Left colon (tissue), 2 donors: ENCODE results near the gene PRMT5. TPM values are rescaled to one million over a fixed set of nuclear protein-coding genes. Genes with fewer than 3 reads are reported as not detected.

Experiments
- ATAC-seq: fragments of 200-7000 bp; cut with Tn5 transposase; one replicate; pipeline ENCODE4 v1.9.1; 2020; ENCODE audit warnings: mild to moderate bottlenecking, moderate library complexity
- DNase-seq, 2 donors: peaks; one replicate each; pipeline ENCODE4 v3.0.0-alpha.2; 2020
- intact Hi-C, 2 donors: fragments of 100-400 bp; cut with DNase I in 1 of 2; cut with micrococcal nuclease in 1 of 2; formaldehyde crosslinking; loops; one replicate each; pipeline versions ENCODE4 v1.11.2 to v1.14.0; 2022; cut with DNase I, micrococcal nuclease
- total RNA-seq, 2 donors: library from RNA; stranded (reverse); fragmentation: NEBNext Ultra II Directional; extraction: Animal tissue kit (Norgen Biotek cat#: 25700); gene quantifications; one replicate each; pipeline ENCODE4 v1.2.1, GENCODE V29; 2021
- donor health status: DM: no; HTN: no; CAD: no.
- donor health status: DM: yes; HTN: yes; CAD: no.

The PRMT5 gene
- total RNA-seq, 2 donors from 2014 or later = 40.5 to 63.9 TPM

DNA sequence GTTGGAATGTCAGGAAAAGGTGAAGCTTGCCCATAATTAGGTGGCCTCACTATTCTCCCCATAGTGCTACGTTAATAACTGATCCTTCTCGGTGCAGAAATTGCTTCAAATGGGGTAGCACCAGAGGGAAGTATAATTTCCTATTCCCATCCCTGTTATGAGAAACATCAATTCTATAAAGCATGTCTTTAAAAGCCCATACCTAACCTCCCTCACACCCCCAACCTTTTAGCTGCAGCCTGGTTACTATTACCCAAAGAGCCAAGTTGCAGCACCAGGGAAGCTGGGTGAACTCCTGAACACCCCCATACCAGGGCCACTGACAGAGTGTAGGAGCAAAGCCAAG is 25.5 kb downstream of the PRMT5 start:
- intact Hi-C loops = no loop called here
- DNase-seq (no peak), ATAC-seq (no peak)

DNA sequence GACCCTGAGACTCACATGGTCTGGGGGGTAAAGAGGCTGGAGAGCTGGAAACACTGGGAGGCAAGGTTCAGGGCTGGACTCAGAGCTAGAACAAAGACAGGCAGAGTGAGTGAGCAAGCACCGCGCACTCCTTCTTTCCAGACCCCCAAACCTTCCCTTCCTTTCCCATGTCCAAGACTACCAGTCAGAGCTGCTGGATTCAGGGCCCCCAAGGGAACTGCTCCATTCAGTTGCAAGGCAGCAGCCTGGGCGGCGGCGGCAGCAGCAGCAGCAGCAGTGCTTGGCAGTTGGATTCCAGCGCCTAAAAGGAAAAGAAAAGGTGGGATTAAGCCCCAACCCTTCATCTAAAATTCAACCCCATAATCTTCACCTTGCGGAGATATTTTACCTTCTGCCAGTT is 27.4 kb downstream of the PRMT5 start:
- intact Hi-C loops = no loop called here
- no peak for ATAC-seq
- no peak for DNase-seq

DNA sequence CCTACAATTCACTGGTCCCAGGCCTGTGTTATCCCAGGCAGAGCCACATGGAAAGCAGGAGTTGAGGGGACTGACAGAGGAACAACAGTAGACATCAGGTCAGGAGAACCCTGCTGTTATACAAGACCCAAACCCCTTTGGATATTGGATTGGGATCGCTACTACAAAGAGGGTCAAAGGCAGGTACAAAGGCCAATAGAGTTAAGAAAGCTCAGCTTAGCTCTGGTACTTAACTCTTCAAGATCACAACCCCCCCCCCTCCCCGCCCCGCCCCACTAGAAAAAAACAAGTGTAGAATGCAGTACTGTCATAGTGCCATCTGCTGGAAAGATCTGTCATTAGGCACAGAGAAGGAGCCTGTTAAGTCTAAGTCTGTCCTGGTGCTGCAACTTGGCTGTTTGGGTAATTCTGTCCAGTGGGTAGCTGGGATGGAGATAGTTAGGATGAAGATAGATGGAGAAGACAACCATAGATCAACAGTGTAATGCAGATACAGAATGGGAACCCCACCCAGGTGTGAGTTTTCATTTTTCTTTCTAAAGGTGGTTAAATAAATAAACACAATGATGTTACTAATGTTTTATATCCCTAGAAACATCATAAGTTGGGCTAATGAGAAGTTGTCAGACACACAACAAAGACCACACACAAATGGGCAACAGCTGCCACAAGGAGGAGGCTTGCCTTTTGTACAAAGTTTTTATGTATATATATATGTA is 28.9 kb downstream of the PRMT5 start:
- DNase-seq = no peak

DNA sequence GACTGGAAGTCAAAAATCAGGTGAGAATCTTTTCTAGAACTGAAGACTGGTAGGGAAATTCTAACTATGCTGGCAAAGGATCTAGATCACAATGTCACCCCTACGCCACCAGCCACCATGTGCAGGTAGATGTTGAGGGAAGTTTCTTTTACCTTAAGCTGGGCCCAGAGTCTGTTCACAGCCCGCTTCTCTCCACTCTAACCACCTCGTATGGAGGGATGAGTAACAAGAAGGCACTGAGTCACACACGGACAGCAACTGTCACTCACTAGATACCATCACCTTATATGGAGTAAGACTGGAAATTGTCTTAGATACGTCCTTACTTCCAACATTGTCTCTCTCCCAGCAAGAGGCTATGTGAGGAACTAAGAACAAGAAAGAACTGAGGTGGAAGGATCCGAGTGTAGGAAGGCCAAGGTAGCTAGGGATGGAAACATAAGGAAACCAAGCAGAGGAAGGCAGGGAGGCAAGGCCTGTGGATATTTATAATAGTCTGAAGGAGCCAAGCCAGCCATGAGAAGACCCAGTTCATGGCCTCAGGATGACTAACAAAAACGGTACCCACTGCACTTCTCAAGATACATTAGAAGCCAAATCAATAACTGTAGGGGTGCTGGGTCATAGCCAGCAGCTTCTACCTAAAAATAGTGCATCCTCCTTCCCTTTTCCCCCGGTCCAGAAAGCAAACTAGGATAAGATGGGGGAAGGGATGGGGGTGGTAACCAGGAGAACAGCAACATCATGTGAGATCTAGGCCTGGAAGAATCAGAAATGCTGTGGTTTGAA is 30.7 kb downstream of the PRMT5 start:
- ATAC-seq = no peak
- no peak for DNase-seq
- intact Hi-C loops = no loop called here

More for the DNA sequence above, 28.9 kb downstream of the PRMT5 start:
- peak; percentile 83 for ATAC-seq
- intact Hi-C loops = no loop called here

DNA sequence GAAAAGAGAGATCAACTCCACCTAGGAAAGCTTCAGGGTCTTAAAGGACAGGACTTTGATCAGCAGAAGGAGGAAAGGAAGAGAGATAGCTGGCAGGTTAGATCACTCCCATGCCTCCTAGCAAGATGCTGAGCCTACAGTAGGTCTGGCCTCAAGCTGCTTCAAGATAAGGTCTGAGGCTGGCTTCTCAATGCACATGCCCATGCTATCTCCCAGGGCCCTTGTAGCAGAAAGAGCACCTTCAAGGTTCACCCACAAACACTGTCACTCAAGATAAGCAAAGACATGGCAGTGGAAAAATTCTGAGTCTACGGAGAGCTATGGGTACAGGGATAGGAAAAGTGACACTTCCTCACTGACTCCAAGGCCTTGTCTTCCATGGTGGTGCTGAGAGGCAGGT is 31.8 kb downstream of the PRMT5 start:
- ATAC-seq (no peak), DNase-seq (no peak)
- intact Hi-C loops = no loop called here

DNA sequence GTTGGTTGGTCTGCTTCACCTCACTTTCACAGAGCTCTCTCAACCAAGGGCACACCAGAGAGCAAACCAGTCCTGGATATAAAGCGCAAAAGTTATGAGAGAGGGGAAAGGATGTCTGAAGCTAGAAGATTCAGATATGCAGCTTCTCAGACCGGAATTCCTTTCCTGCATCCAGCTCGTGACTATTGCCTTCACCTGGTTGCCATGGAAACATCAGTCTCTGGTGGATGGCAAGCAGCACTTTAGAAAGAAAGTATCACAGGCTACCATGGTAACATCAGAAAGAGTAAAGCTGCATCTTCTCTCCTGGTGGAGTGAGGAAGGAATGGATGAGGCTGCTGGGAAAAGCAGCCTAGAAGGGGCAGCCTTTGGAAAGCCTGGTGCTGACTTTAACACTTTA is 32.4 kb downstream of the PRMT5 start:
- no peak for ATAC-seq

DNA sequence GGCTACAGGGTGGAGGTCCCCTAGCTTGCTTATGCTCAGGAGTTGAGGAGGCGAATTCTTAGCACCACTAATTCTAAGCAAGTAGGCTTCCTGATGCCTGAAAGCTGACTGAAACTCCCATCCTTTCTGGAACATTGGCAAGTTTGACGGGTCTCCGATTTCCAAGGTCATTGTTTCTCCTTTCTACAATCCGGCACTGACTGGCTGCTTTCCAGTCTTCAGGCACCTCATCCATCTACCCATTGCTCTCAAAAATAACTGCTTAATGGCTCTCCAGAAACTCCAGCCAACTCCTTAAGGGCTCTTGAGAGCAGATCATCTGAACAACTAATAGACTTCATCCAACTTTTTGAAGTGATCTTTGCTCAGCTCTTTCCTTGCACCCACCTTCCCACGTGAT is 32.8 kb downstream of the PRMT5 start:
- intact Hi-C loops = no loop called here
- no peak for ATAC-seq
- DNase-seq = no peak

More for the DNA sequence above, 32.4 kb downstream of the PRMT5 start:
- no peak for DNase-seq
- intact Hi-C loops = no loop called here

DNA sequence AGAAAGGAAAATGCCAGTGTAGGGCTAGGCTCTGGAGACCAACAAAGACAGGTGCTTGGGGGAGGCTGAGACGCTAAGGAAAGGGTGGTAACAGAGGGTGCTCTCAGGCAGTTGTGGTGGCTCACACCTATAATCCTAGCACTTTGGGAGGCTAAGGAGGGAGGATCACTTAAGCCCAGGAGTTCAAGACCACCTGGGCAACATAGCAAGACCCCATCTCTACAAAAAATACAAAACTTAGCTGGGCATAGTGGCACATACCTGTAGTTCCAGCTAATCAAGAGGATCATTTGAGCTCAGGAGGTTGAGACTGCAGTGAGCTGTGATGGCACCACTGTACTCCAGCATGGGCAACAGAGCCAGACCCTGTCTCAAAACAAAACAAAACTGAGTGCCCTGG is 33.8 kb downstream of the PRMT5 start:
- intact Hi-C loops = no loop called here
- DNase-seq = no peak

DNA sequence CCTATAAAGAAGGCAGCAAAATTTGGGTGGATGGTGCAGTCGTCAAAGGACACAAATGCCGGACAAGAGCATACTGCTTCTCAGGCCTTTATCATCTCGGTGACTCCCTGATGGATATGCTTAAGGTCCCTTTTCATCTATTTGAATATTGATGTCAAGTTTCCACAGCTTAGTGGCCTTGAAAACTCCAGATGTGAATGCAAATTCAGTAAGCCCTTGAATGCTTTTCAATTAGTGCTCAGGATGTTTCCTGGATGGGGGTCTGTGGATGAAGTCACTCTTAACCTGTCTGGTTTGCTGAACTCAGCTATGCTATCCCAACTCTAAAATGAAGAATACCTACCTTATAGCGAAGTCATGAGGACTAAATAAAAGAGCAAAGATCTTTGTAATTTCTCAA is 35.5 kb downstream of the PRMT5 start:
- ATAC-seq = no peak
- intact Hi-C loops = no loop called here
- no peak for DNase-seq

More for the DNA sequence above, 33.8 kb downstream of the PRMT5 start:
- ATAC-seq = no peak

DNA sequence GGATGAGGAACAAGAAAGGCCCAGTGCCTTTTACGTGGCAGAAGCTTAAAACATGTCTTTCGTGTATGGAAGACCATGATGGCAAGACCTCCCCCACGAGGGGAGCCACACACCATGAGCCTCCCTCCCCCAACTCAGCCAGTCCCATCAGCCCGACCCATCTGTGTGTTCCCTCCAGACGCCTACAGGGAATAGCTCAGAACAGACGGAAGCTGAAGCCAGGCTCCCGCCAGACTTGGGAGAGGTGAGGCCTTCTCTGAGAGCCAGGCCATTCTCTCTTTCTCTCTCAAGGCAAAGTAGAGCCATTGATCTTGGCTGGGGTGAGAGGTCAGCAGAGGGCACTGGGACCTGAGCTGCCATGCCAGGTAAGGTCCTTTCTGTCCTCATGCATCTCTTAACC is 36.7 kb downstream of the PRMT5 start:
- no peak for ATAC-seq
- no peak for DNase-seq
- intact Hi-C loops = no loop called here

DNA sequence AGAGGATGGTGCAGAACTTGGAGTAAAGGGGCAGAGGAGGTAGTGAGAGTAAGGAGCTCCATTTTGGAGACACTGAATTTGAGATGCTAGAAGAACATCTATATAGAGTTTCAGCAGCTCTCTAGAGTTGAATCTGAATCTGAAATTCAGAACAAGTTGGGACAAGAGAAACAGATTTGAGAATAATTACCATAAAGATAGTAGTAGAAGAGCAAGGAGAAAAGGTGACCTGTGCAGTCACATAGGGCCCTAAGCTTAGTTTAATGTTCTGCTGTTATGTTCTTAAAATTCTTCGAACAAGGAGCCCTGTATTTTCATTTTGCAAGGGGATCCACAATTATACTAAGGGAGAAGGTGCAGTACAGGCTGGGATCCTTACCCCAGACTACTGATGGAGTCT is 38.8 kb downstream of the PRMT5 start:
- DNase-seq = no peak
- intact Hi-C loops = no loop called here
- no peak for ATAC-seq

DNA sequence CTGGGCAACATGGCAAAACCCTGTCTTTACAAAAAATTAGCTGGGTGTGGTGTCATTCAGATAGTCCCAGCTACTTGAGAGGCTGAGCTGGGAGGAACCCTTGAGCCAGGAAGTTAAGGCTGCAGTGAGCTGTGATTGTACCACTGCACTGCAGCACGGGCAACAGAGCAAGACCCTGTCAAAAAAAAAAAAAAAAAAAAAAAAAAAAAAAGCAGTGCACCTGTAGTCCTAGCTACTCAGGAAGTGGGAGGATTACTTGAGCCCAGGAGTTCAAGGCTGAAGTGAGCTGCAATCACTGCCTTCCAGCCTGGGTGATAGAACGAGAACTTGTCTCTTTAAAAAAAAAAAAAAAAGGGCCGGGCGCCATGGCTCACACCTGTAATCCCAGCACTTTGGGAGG is 40.5 kb downstream of the PRMT5 start:
- no peak for ATAC-seq
- no peak for DNase-seq
- intact Hi-C loops = no loop called here

DNA sequence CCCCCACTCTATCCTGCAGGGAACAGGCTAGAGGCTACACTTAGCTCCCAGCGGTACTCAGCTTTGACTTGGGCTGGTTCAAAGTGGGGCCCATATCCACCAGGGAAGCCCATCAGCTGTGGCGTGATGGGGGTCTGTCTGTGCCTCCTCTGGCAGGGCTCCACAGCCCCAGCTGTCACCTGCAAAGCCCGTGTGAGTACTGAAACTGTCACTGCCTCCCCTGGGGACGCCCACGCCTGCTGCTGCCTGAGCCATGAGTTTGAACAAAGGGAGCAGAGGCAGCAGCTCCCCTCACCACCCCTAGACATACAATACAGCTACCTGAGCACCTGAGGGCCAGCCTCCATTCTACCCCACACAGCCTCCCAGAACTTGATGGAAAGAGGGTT is 41.2 kb downstream of the PRMT5 start:
- intact Hi-C loops = no loop called here
- ATAC-seq = no peak
- DNase-seq = peak in 1 of 2 donors; percentile 48

DNA sequence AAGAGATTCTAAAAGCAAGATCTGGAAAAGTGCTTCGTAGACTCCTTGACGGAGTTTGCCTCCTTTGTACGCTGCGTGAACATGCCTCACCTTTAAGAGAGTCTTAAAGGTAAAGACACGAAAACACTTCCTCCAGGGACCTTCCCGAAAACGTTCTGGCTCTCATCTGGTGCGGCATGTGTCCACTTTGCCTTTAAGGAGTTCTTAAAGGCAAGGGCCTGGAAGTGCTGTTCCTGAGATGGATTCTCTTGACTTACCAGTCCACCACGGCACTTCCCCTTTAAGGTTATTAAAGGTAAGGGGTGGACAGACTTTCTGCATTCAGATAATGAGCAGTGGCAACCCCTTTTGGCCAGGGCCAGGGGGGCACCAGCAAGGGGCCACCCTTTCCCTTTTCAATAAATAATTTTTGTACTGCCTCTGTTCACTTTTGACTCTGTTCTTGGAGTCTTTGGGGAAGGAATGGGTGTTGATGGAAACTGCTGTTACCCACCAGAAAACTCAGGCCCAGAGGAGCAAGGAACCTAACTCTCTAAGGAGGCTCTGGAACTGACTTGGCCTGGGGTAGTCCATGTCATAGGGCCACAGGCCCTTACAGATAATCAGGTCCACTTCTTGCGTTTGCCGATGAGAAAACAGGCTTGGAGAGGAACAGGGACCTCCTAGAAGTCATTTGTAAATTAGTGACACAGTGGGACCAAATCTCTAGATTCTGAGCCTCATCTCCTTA is 41.8 kb downstream of the PRMT5 start:
- ATAC-seq (peak; percentile 78), DNase-seq (peak; percentile 64 to 79)
- intact Hi-C loops = no loop called here

DNA sequence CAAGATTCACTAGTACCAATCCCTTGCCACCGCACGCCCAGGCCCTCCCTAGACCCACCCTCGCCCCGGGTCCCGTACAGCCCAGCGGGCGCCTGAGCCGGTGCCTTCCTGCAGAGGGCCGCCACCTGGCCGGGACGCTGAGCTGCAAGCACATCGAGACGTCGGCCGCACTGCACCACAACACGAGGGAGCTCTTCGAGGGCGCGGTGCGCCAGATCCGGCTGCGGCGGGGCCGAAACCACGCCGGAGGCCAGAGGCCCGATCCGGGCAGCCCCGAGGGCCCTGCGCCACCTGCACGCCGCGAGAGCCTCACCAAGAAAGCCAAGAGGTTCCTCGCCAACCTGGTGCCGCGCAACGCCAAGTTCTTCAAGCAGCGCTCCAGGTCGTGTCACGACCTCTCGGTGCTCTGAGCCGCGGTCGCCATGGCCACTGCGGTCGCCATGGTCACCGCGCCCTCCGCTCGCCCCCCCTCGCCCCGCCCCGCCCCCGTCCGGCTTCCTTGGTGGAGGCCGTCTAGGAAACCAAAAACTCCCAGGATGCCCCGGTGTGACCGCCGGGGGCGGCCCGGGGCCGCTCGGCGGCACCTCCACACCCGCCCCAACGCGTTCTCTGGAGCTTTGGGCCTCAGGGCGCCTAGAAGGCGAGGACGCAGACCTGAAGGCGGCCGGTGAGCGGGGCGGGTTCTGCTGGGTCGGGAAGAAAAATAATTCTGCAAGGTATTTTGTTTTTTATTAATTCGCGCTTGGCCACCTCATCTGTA is 42.5 kb downstream of the PRMT5 start:
- peak; percentile 76 for ATAC-seq
- peak; percentile 77 to 82 for DNase-seq
- intact Hi-C loops = no loop called here

DNA sequence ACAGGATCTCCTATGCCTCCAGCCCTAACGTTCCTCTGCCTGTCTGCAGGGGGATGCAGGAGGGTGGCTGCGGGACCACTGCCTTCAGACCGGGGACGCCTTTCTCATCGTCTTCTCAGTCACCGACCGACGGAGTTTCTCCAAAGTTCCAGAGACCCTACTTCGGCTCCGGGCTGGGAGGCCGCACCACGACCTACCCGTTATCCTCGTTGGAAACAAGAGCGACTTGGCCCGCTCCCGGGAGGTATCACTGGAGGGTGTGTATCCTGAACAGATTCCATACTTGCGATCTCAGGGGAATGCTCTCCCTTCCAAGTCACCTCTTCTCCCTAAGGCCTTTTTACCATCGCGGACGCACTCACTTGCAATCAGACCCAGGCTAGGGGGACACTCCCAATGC is 43.2 kb downstream of the PRMT5 start:
- DNase-seq (no peak), ATAC-seq (no peak)
- intact Hi-C loops = no loop called here

DNA sequence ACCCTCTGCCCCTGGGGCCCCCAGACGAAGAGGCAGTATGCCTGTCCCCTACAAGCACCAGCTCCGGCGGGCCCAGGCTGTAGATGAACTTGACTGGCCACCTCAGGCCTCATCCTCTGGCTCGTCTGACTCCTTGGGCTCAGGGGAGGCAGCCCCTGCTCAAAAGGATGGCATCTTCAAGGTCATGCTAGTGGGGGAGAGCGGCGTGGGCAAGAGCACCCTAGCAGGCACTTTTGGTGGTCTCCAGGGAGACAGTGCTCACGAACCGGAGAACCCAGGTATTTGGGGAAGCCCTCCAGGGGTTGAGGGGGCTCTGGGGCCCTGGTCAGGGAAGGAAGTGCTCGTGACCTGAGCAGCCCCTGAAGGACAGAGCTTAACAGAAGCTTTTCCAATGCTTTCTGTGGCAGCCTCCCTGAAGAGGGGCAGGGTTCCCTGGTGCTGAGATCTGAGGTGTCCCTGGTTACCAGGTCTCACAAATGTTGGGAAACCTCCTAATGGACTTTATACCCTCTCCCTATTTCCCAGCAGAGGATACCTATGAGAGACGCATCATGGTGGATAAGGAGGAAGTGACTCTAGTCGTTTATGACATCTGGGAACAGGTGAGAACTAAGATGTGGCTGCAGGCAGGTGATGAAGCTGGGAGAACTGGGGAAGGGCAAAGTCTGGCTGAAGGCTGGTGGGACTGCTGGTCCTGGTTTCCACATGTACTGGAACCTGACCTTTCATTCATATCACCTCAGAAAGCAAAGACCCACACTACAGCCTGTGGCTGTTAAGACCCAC is 44.2 kb downstream of the PRMT5 start:
- peak; percentile 24 for ATAC-seq
- intact Hi-C loops = no loop called here
- DNase-seq = no peak

DNA sequence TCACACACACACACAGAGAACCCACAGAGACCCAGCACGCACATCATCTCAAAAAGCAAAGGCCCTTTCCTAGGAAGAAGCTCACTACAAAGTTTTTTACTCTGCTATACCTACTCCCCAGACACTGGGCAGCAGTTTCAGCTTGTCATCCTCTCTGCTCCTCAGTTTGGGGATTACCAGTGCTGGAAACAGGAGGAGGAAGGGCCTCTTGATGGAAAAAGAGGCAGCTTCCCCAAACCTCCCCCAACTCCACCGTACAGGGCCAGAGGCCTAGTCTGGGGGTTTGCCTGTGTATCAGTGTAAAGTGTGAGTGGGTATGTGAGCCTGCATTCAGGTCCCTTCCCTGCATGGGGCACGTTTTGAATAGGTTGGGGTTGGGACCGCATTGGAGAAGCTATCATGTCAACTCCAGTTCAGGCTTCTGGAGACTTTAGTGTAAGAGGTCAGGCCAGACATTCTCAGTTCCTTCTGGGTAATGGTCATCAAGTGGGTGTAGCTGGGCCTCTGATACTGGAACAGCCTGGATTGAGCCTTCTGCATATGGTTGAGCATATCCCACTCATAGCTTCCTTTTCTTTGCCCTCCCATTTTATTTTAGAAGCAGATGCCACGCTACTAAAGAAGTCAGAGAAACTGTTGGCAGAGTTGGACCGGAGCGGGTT is 45.0 kb downstream of the PRMT5 start:
- ATAC-seq = no peak
- intact Hi-C loops = no loop called here

More for the DNA sequence above, 45.0 kb downstream of the PRMT5 start:
- no peak for DNase-seq
